ENCODE measurements around the gene HPS1.

Gene HPS1

DNA sequence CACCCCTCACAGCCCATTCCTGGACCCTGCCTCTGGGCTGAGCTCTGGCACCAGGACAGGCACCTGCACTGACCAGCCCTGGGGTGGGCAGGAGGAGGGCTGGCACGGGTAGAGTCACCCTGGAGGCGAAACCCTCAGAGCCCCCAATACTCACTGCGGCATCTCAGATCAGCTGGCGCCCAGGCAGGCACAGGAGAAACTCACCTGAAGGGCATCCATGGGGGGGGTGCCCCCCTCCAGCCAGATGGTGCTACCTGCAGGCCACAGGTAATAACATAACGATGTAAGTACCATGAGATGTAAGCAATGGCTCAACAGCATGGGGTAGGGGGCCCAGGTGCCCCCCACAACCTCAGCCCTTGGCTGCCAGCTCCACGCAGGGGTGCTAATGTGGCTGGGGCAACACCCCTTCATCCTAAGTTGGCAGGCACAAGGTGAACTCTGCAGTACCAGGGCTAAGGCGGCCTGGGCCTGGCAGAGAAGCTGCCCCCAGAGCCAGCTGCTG lies 19.7 kb downstream of the HPS1 start:
- Histone ChIP-seq H3K4me3 (ENCODE audit: low read length) (no peak overlapping the region), H3K9me2 (replicated peaks; ENCODE audit: insufficient read depth, low read length) (no peaks in the 10 kb centered on the region), H2AFZ (ENCODE audit: low read length) (no peak overlapping the region), H3K4me1 (ENCODE audit: low read length) (0 out of 2 replicates have a peak, but pooled peaks cover 3% of the 10 kb centered on the region), H3F3A (ENCODE audit: insufficient read depth, low read length) (no peaks in the 10 kb centered on the region), H3K9ac (ENCODE audit: low read length) (no peak overlapping the region), H3K79me2 (ENCODE audit: low read length) (no peaks in the 10 kb centered on the region), H3K9me3 (replicated peaks; ENCODE audit: insufficient read depth, low read length) (no peaks in the 10 kb centered on the region), H3K27ac (ENCODE audit: low read length) (no peak overlapping the region), H3K4me2 (ENCODE audit: low read depth, low read length) (no peak overlapping the region), H4K20me1 (ENCODE audit: insufficient read depth, low read length) (no peaks in the 10 kb centered on the region), H3K27me3 (replicated peaks; ENCODE audit: insufficient read depth, low read length) (no peaks in the 10 kb centered on the region), H3K36me3 (replicated peaks; ENCODE audit: insufficient read depth, low read length) (0 out of 2 replicates have a peak, but pooled peaks cover 3% of the 10 kb centered on the region)
- no peak for DNase-seq
- TF ChIP-seq EZH2 (optimal IDR thresholded peaks at IDR 0.05; ENCODE audit: low read depth, low read length): no peak
- TF ChIP-seq, protein P1, sequence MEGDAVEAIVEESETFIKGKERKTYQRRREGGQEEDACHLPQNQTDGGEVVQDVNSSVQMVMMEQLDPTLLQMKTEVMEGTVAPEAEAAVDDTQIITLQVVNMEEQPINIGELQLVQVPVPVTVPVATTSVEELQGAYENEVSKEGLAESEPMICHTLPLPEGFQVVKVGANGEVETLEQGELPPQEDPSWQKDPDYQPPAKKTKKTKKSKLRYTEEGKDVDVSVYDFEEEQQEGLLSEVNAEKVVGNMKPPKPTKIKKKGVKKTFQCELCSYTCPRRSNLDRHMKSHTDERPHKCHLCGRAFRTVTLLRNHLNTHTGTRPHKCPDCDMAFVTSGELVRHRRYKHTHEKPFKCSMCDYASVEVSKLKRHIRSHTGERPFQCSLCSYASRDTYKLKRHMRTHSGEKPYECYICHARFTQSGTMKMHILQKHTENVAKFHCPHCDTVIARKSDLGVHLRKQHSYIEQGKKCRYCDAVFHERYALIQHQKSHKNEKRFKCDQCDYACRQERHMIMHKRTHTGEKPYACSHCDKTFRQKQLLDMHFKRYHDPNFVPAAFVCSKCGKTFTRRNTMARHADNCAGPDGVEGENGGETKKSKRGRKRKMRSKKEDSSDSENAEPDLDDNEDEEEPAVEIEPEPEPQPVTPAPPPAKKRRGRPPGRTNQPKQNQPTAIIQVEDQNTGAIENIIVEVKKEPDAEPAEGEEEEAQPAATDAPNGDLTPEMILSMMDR (IDR thresholded peaks at IDR 0.05; ENCODE audit: low read length): no peak
- no peak for TF ChIP-seq EZH2phosphoT487 (IDR thresholded peaks at IDR 0.05; ENCODE audit: low read length)

DNA sequence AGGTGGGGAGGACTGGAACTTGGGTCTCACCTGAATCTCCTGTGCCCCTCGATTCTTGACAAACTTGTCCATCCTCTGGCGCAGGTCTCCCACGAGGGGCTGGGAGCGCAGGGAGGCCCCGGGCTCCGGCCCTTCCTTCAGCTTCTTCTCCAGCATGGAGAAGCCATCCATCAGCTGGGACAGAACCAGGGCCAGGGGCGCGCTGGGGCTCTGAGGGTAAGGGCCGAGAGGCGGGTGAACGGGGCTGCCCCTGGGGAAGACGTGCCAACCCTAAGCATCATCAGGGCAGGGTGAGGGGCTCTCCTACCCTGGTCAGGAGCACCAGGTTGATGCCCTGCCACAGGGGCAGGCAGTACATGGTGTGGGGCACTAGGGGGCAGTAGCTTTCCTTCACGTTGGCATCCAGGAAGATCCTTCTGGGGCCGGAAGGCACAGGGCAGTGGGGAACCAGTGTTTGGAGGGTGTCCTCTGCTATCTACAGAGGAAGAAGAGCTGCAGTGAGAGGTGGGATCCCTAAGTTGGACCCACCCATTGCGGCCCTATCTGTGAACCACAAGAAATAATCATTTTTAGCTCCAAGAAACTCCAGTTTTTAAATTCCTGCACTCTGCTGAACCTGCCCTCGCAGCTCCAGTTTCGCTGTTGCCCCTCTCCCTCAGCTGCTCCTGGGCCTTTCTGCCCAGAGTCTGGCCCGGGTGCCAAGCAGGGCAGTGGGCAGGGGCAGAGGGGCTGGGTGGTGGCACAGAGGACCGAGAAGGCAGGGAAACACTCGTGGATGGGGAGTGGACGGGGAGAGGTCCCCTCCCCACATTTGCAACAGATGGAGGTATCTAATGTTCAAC lies 21.0 kb downstream of the HPS1 start:
- TF ChIP-seq, protein P1 (IDR thresholded peaks at IDR 0.05; ENCODE audit: low read length): peak; percentile 74
- TF ChIP-seq EZH2 (optimal IDR thresholded peaks at IDR 0.05; ENCODE audit: low read depth, low read length): no peak
- no peak for TF ChIP-seq EZH2phosphoT487 (IDR thresholded peaks at IDR 0.05; ENCODE audit: low read length)
- H3F3A ChIP-seq (ENCODE audit: insufficient read depth, low read length): no peaks in the 10 kb centered on the region
- H4K20me1 ChIP-seq (ENCODE audit: insufficient read depth, low read length): no peaks in the 10 kb centered on the region
- H3K4me2 ChIP-seq (ENCODE audit: low read depth, low read length): no peak overlapping the region
- H3K9me3 ChIP-seq (replicated peaks; ENCODE audit: insufficient read depth, low read length): no peaks in the 10 kb centered on the region
- H3K4me1 ChIP-seq (ENCODE audit: low read length): no peaks in the 10 kb centered on the region
- no peaks in the 10 kb centered on the region for H3K27me3 ChIP-seq (replicated peaks; ENCODE audit: insufficient read depth, low read length)
- no peaks in the 10 kb centered on the region for H3K36me3 ChIP-seq (replicated peaks; ENCODE audit: insufficient read depth, low read length)
- no peak overlapping the region for H3K27ac ChIP-seq (ENCODE audit: low read length)
- no peaks in the 10 kb centered on the region for H3K79me2 ChIP-seq (ENCODE audit: low read length)
- H2AFZ ChIP-seq (ENCODE audit: low read length): no peak overlapping the region
- H3K9me2 ChIP-seq (replicated peaks; ENCODE audit: insufficient read depth, low read length): no peaks in the 10 kb centered on the region
- DNase-seq: peak; percentile 34
- no peak overlapping the region for H3K4me3 ChIP-seq (ENCODE audit: low read length)
- no peak overlapping the region for H3K9ac ChIP-seq (ENCODE audit: low read length)

DNA sequence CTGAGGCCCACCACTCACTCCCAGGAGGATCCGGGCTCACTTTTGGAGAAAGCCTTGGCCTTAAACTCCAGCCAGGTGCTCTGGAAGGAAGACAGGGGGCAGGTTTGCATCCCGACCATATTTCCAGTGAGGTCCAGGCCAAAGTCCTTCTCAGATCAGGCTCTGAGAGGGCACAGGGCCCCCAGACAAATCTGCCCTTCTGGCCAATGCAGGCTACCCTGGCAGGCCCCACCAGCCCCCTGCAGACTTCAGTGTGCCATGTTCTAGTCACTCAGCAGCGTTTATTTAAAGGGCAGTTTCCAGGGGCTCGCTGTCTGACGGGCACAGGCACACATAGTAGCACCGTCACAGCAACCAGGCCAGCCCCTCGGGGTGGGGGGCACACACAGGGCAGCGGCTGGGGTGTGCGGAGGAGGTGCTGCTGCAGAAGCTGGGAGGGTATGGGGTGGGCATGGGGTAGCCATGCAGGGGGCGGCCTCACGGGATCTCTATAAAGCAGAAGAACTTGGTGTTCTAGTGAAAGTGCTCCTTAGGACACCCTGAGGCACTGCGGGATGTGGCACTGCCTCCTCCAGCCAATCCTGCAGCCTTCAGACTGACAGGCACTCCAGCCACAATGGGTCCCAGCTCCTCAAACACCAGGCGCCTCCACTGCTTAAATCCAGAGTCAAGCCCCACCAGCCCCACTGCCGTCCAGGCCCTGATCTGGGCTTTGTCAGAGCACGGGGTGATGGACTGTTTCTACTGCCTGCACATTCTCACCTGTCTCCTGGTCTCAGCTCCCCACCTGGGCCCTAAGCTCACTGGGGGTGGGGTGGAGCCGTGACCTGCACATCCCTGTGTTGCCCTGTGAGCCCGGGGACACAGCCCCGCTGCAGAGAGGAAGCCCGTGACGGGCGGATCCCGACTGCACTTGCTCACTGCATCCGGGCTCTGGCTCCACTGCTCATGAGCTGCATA lies 22.2 kb downstream of the HPS1 start:
- Histone ChIP-seq H3K27ac (ENCODE audit: low read length) (no peak overlapping the region), H4K20me1 (ENCODE audit: insufficient read depth, low read length) (no peaks in the 10 kb centered on the region), H3K4me3 (ENCODE audit: low read length) (no peak overlapping the region), H3K9me3 (replicated peaks; ENCODE audit: insufficient read depth, low read length) (no peaks in the 10 kb centered on the region), H3F3A (ENCODE audit: insufficient read depth, low read length) (no peaks in the 10 kb centered on the region), H3K4me2 (ENCODE audit: low read depth, low read length) (no peak overlapping the region), H3K4me1 (ENCODE audit: low read length) (no peaks in the 10 kb centered on the region), H3K9me2 (replicated peaks; ENCODE audit: insufficient read depth, low read length) (no peaks in the 10 kb centered on the region), H3K79me2 (ENCODE audit: low read length) (no peaks in the 10 kb centered on the region), H3K9ac (ENCODE audit: low read length) (no peak overlapping the region), H2AFZ (ENCODE audit: low read length) (no peak overlapping the region), H3K36me3 (replicated peaks; ENCODE audit: insufficient read depth, low read length) (no peaks in the 10 kb centered on the region), H3K27me3 (replicated peaks; ENCODE audit: insufficient read depth, low read length) (no peaks in the 10 kb centered on the region)
- no peak for TF ChIP-seq EZH2phosphoT487 (IDR thresholded peaks at IDR 0.05; ENCODE audit: low read length)
- TF ChIP-seq EZH2 (optimal IDR thresholded peaks at IDR 0.05; ENCODE audit: low read depth, low read length): no peak
- TF ChIP-seq, protein P1 (IDR thresholded peaks at IDR 0.05; ENCODE audit: low read length): no peak
- DNase-seq: no peak

Data from MM.1S (cell line).